Ascending aorta (tissue), 2 donors: ENCODE results near the gene OR7C1. TPM values are rescaled to one million over a fixed set of nuclear protein-coding genes. Genes with fewer than 3 reads are reported as not detected.
"Not testable (repeated sequence)": the region's sequence is repeated elsewhere in the genome, so short reads cannot be mapped to it uniquely, and the experiment has no call there.

Source experiments
- DNase-seq, 2 donors: peaks; one replicate each; pipeline ENCODE4 v3.0.0-alpha.2; 2019; ENCODE audit warnings: low spot score in 2 of 2
- H3K27ac ChIP-seq, 2 donors: fragments of 200-600 bp; sonication (generic); one replicate each; pipeline ENCODE4 v1.5.1; 2016 to 2017; ENCODE audit warnings: mild to moderate bottlenecking in 1 of 2
- H3K27me3 ChIP-seq: fragments of 200-600 bp; sonication (generic); one replicate; pipeline ENCODE4 v1.5.1; 2017
- H3K36me3 ChIP-seq, 2 donors: fragments of 200-600 bp; sonication (generic); one replicate each; pipeline ENCODE4 v1.5.1; 2016
- H3K4me1 ChIP-seq, 2 donors: fragments of 200-600 bp; sonication (generic); one replicate each; pipeline ENCODE4 v1.5.1; 2016 to 2017; ENCODE audit warnings: mild to moderate bottlenecking in 1 of 2
- H3K4me3 ChIP-seq, 2 donors: fragments of 200-600 bp; sonication (generic); one replicate each; pipeline ENCODE4 v1.5.1; 2016 to 2017; ENCODE audit warnings: mild to moderate bottlenecking in 1 of 2
- H3K9me3 ChIP-seq, 2 donors: fragments of 200-600 bp; sonication (generic); one replicate each; pipeline ENCODE4 v1.5.1; 2016
- CTCF ChIP-seq, 3 experiments: fragments of 200-600 bp in 2 of 3; fragments of 450-650 bp in 1 of 3; sonication (generic) in 2 of 3; IDR thresholded peaks; one replicate each; pipeline ENCODE4 v1.5.1; 2016 to 2019; ENCODE audit warnings: antibody characterized with exemption in 3 of 3, mild to moderate bottlenecking in 1 of 3, moderate library complexity in 1 of 3
- intact Hi-C: fragments of 100-400 bp; cut with DNase I; formaldehyde crosslinking; loops from one replicate; pipeline ENCODE4 v1.15.1; 2023
- total RNA-seq: library from RNA; depleted of rRNA; stranded (reverse); fragments of >200 nt; gene quantifications from one replicate; pipeline ENCODE4 v1.1.0, GENCODE V29; 2016

Gene OR7C1
- total RNA-seq, 1 donor from 2014 or later: not detected

GRCh38 chr19:14798760-14799159, 36.2 kb downstream of the OR7C1 start:
- no peaks in the 10 kb centered on the region for H3K9me3 ChIP-seq
- no peak for TF ChIP-seq CTCF (IDR thresholded peaks at IDR 0.05)
- H3K27ac ChIP-seq: no peak overlapping the region
- no peak for DNase-seq
- H3K4me3 ChIP-seq: no peak overlapping the region
- no peaks in the 10 kb centered on the region for H3K4me1 ChIP-seq
- H3K27me3 ChIP-seq: no peaks in the 10 kb centered on the region
- intact Hi-C loops: no loop called here
- no peaks in the 10 kb centered on the region for H3K36me3 ChIP-seq

- intact Hi-C loops: no loop called here
- H3K4me3 ChIP-seq: no peak overlapping the region
- DNase-seq: no peak
- H3K9me3 ChIP-seq: peaks cover 0 to 4% of the 10 kb centered on the region in 2 donors
- H3K36me3 ChIP-seq: no peaks in the 10 kb centered on the region
- TF ChIP-seq CTCF (IDR thresholded peaks at IDR 0.05): no peak
- no peaks in the 10 kb centered on the region for H3K27me3 ChIP-seq
- H3K27ac ChIP-seq: no peak overlapping the region
- no peaks in the 10 kb centered on the region for H3K4me1 ChIP-seq
These were observed 39.0 kb downstream of the OR7C1 start for GRCh38 chr19:14796021-14796420.

DNA sequence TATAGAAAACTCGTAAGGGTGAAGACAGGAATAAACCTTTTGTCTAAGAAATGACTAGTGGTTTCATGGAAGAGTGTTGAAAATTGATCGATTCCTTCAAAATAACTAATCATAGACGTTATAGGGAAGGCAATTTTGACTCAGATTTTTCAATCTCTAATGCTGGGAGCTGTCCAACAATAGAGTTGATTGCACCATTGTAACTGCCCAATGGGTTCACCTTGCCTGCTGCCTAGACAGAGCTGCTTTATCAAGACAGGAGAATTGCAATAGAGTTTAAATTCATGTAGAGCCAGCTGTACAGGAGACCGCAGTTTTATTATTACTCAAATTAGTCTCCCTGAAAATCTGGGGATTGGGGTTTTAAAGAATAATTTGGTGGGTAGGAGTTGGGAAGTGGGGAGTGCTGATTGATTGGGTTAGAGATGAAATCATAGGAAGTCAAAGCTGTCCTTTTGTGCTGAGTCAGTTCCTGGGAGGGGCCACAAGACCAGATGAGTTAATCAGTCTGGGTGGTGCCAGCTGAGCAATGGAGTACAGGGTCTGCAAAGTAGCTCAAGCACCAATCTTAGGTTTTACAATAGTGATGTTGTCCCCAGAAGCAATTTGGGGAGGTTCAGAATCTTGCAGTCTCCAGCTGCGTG, 39.8 kb downstream of the OR7C1 start:
- Histone ChIP-seq H3K36me3 (no peaks in the 10 kb centered on the region), H3K9me3 (peaks cover 0 to 4% of the 10 kb centered on the region in 2 donors), H3K27me3 (no peaks in the 10 kb centered on the region), H3K4me1 (no peaks in the 10 kb centered on the region), H3K4me3 (no peak overlapping the region), H3K27ac (no peak overlapping the region)
- no peak for DNase-seq
- intact Hi-C loops: no loop called here
- no peak for TF ChIP-seq CTCF (IDR thresholded peaks at IDR 0.05)

- H3K27me3 ChIP-seq, intact Hi-C loops, H3K4me1 ChIP-seq, H3K27ac ChIP-seq, H3K36me3 ChIP-seq, H3K9me3 ChIP-seq, DNase-seq, H3K4me3 ChIP-seq: not testable (repeated sequence)
These were observed 42.7 kb downstream of the OR7C1 start for GRCh38 chr19:14792250-14792649.

DNA sequence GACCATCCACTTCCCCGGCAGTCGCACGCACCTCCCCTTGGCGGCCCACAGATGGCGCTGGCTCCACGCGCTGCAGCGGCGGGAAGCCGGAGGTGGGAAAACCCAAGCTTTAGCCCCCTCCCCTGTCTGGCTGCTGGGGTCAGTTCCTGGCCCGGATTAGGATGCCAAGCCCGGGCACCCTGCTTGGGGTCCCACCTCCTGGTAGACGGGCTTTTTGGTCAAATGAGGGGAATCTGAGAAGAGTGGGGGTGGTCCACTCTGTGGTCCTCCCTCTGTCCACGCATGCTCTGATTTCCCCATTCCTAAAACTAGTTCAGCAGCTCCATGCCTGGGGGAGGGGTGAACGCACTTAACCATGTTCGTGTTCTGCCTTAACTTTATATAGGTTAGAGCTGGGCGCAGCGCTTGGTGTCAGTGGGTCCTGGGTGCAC, 48.5 kb downstream of the OR7C1 start:
- Histone ChIP-seq H3K9me3 (no peaks in the 10 kb centered on the region), H3K27ac (no peak overlapping the region), H3K36me3 (no peaks in the 10 kb centered on the region), H3K4me3 (no peak overlapping the region), H3K27me3 (no peaks in the 10 kb centered on the region), H3K4me1 (no peaks in the 10 kb centered on the region)
- intact Hi-C loops: no loop called here
- no peak for DNase-seq
- peak in 1 of 3 experiments; percentile 29 for TF ChIP-seq CTCF (IDR thresholded peaks at IDR 0.05)

DNA sequence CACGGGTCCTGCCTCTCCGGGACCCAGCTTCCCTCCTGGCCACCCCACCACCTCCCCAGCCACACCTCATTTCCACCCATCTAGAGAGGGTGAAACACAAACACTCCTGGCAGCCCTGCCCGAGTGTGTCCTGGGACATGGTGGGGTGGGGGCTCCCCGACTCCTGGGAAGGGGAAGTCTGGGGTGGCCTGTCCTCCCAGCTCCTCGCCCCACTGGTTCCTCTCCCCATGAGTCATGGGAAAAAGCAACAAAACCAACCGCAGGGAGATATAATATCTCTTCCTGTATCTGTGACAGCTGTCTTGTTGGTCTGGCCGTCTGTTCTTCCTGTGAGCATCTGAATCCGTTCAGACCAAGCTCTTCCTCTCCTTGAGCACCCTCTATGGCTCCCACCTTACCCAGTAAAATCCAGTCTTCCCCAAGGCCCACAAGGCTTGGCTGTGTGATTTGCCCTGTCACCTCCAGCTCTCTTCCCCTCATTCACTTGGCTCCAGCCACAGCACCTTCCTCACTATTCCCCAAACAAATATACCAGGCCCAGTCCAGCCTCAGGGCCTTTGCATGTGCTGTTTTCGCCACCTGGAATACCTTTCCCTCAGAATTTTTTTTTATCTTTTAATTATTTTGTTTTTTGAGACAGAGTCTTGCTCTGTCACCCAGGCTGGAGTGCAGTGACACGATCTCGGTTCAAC, 49.7 kb downstream of the OR7C1 start:
- H3K4me1 ChIP-seq, intact Hi-C loops, H3K27ac ChIP-seq, H3K4me3 ChIP-seq, H3K36me3 ChIP-seq, H3K9me3 ChIP-seq, H3K27me3 ChIP-seq: not testable (repeated sequence)
- peak; percentile 15 to 70 for DNase-seq

DNA sequence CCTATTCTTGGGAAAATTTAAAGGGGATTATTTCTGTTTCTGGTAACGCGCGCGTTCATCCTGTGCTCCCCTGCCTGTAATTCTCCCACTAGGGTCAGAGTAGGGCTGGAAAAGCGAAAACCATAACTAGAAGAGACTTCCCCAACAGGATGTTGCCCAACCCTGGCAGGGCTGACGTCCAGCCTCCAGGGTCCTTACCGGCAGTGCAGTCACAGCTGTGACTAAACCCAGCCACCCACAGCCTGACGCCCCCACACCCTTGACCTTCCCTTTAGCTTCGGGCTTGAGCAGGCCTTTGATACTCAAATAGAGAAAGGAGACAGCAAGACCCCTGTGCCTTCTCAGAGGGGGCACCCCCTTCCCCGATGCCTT, 50.3 kb downstream of the OR7C1 start:
- H3K4me1 ChIP-seq, H3K4me3 ChIP-seq, H3K9me3 ChIP-seq, H3K27me3 ChIP-seq, H3K27ac ChIP-seq, intact Hi-C loops, H3K36me3 ChIP-seq: not testable (repeated sequence)
- peak; percentile 25 to 77 for DNase-seq

- not testable (repeated sequence) for H3K27me3 ChIP-seq
These were observed 51.5 kb downstream of the OR7C1 start for GRCh38 chr19:14783410-14783998.

More at GRCh38 chr19:14783410-14783998, 51.5 kb downstream of the OR7C1 start:
- H3K9me3 ChIP-seq, H3K27ac ChIP-seq, H3K4me1 ChIP-seq, DNase-seq, intact Hi-C loops, H3K4me3 ChIP-seq, H3K36me3 ChIP-seq: not testable (repeated sequence)
